Activated CD8-positive, alpha-beta T cell treated with anti-CD3 and anti-CD28 coated beads for 36 hours (primary cell): ENCODE results near the gene PATJ. TPM values are rescaled to one million over a fixed set of nuclear protein-coding genes. Genes with fewer than 3 reads are reported as not detected.

Experiments
- ATAC-seq: fragments of 200-7000 bp; cut with Tn5 transposase; one replicate; pipeline ENCODE4 v1.10.0; 2021; ENCODE audit warnings: mild to moderate bottlenecking, moderate library complexity
- CTCF ChIA-PET: fragments of 350-600 bp; sonication (Branson Sonifier 250); formaldehyde crosslinking; loops from one replicate; lab custom pipeline; 2021; ENCODE audit warnings: antibody characterized with exemption; lab: Charles Lee
- POLR2A ChIA-PET: fragments of 350-600 bp; sonication (Branson Sonifier 250); formaldehyde crosslinking; loops from one replicate; lab custom pipeline; 2021; ENCODE audit warnings: antibody characterized with exemption; lab: Charles Lee
- DNase-seq: peaks from one replicate; pipeline ENCODE4 v3.0.0-alpha.2; 2020
- H3K27ac Mint-ChIP-seq: one replicate; pipeline ENCODE4 v1.8.0; 2021; ENCODE audit warnings: mild to moderate bottlenecking, mixed read lengths
- H3K27me3 Mint-ChIP-seq: one replicate; pipeline ENCODE4 v1.8.0; 2021; ENCODE audit warnings: mixed read lengths
- H3K36me3 Mint-ChIP-seq: one replicate; pipeline ENCODE4 v1.8.0; 2021; ENCODE audit warnings: low read depth, mixed read lengths
- H3K4me1 Mint-ChIP-seq: one replicate; pipeline ENCODE4 v1.8.0; 2021; ENCODE audit warnings: low read depth, mixed read lengths
- H3K4me3 Mint-ChIP-seq: one replicate; pipeline ENCODE4 v1.8.0; 2021; ENCODE audit warnings: mild to moderate bottlenecking, moderate library complexity, mixed read lengths
- H3K9me3 Mint-ChIP-seq: one replicate; pipeline ENCODE4 v1.8.0; 2021; ENCODE audit warnings: mixed read lengths
- CTCF ChIP-seq: fragments of 200-600 bp; IDR thresholded peaks from one replicate; pipeline ENCODE4 v1.8.0; 2022; ENCODE audit warnings: antibody characterized with exemption, mild to moderate bottlenecking
- intact Hi-C: fragments of 100-400 bp; cut with micrococcal nuclease; formaldehyde crosslinking; loops from one replicate; pipeline ENCODE4 v1.10.0; 2022
- total RNA-seq, 2 experiments: library from RNA; stranded (reverse); gene quantifications; one replicate each; pipeline ENCODE4 v1.2.3, GENCODE V29; 2021

PATJ gene
- total RNA-seq, 2 experiments from 2014 or later, result 8.1 to 9.2 TPM

- no peaks in the 10 kb centered on the region for H3K4me1 Mint-ChIP-seq
- ChIA-PET CTCF (no interaction called here), POLR2A (no interaction called here)
- intact Hi-C loops, result no loop called here
- H3K9me3 Mint-ChIP-seq, result no peaks in the 10 kb centered on the region
- H3K27me3 Mint-ChIP-seq, result no peaks in the 10 kb centered on the region
- DNase-seq, result no peak
- no peak overlapping the region for H3K27ac Mint-ChIP-seq
- H3K36me3 Mint-ChIP-seq, result peaks cover 4% of the 10 kb centered on the region
- no peak overlapping the region for H3K4me3 Mint-ChIP-seq
- no peak for TF ChIP-seq CTCF
- ATAC-seq, result no peak
Measured at GRCh38 chr1:61926597-61926996, 184.3 kb downstream of the PATJ start.

- peaks cover 3% of the 10 kb centered on the region for H3K36me3 Mint-ChIP-seq
- no peak overlapping the region for H3K27ac Mint-ChIP-seq
- no peaks in the 10 kb centered on the region for H3K4me1 Mint-ChIP-seq
- no peaks in the 10 kb centered on the region for H3K27me3 Mint-ChIP-seq
- DNase-seq, result no peak
- no peak overlapping the region for H3K4me3 Mint-ChIP-seq
- no peak for TF ChIP-seq CTCF
- no peak for ATAC-seq
- ChIA-PET POLR2A (no interaction called here), CTCF (interaction anchor here (1.3 kb wide), 1 partner anchor 201 kb away, joined by 4 read pairs; no protein-coding TSS in a partner anchor)
- no peaks in the 10 kb centered on the region for H3K9me3 Mint-ChIP-seq
- intact Hi-C loops, result no loop called here
Measured at GRCh38 chr1:61930116-61930645, 187.9 kb downstream of the PATJ start.

GRCh38 chr1:61931587-61932279 lies 189.5 kb downstream of the PATJ start:
- H3K4me1 Mint-ChIP-seq, result no peaks in the 10 kb centered on the region
- POLR2A ChIA-PET, result no interaction called here
- H3K27ac Mint-ChIP-seq, result no peak overlapping the region
- intact Hi-C loops, result no loop called here
- H3K9me3 Mint-ChIP-seq, result no peaks in the 10 kb centered on the region
- DNase-seq (no peak), ATAC-seq (no peak)
- no peak for TF ChIP-seq CTCF
- CTCF ChIA-PET, result no interaction called here
- no peaks in the 10 kb centered on the region for H3K27me3 Mint-ChIP-seq
- H3K36me3 Mint-ChIP-seq, result peaks cover 3% of the 10 kb centered on the region
- H3K4me3 Mint-ChIP-seq, result no peak overlapping the region

GRCh38 chr1:61935516-61935915 lies 193.2 kb downstream of the PATJ start:
- peaks cover 4% of the 10 kb centered on the region for H3K36me3 Mint-ChIP-seq
- intact Hi-C loops, result no loop called here
- H3K4me3 Mint-ChIP-seq, result no peak overlapping the region
- POLR2A ChIA-PET, result no interaction called here
- no peak for TF ChIP-seq CTCF
- no peaks in the 10 kb centered on the region for H3K4me1 Mint-ChIP-seq
- DNase-seq, result no peak
- no peaks in the 10 kb centered on the region for H3K27me3 Mint-ChIP-seq
- H3K9me3 Mint-ChIP-seq, result no peaks in the 10 kb centered on the region
- H3K27ac Mint-ChIP-seq, result no peak overlapping the region
- CTCF ChIA-PET, result no interaction called here
- no peak for ATAC-seq

- intact Hi-C loops, result no loop called here
- ATAC-seq (no peak), DNase-seq (no peak)
- no peak for TF ChIP-seq CTCF
- ChIA-PET POLR2A (no interaction called here), CTCF (no interaction called here)
- no peak overlapping the region for H3K27ac Mint-ChIP-seq
- H3K9me3 Mint-ChIP-seq, result no peaks in the 10 kb centered on the region
- H3K4me1 Mint-ChIP-seq, result no peaks in the 10 kb centered on the region
- no peak overlapping the region for H3K4me3 Mint-ChIP-seq
- peaks cover 5% of the 10 kb centered on the region for H3K36me3 Mint-ChIP-seq
- H3K27me3 Mint-ChIP-seq, result no peaks in the 10 kb centered on the region
Measured at GRCh38 chr1:61936839-61937238, 194.6 kb downstream of the PATJ start.
